ENCODE measurements around the gene TCF4. TPM values are rescaled to one million over a fixed set of nuclear protein-coding genes. Genes with fewer than 3 reads are reported as not detected.

The TCF4 gene
- total RNA-seq, 1 experiment from 2014 or later: 2.3 TPM

GRCh38 chr18:55587418-55588110 lies 428 bp downstream of the TCF4 start:
- ChIA-PET CTCF (no interaction called here), POLR2A (no interaction called here)
- intact Hi-C loops (cut with micrococcal nuclease; ENCODE audit: unreplicated experiment): no loop called here
- Histone ChIP-seq H3K9me3 (ENCODE audit: control insufficient read depth, insufficient read depth, low read depth, low read length) (no peaks in the 10 kb centered on the region), H3K36me3 (ENCODE audit: control insufficient read depth, insufficient read depth, low read length) (no peaks in the 10 kb centered on the region), H3K27me3 (ENCODE audit: control insufficient read depth, insufficient read depth, low read length) (no peaks in the 10 kb centered on the region), H3K4me1 (ENCODE audit: control insufficient read depth, insufficient read depth, low read length) (no peaks in the 10 kb centered on the region), H3K4me3 (ENCODE audit: low read depth in 2 of 2, low read length in 2 of 2) (peak overlapping the region; percentile 26 to 36; a peak in 3 of 4 replicates), H3K27ac (ENCODE audit: low read length) (no peak overlapping the region)
- ATAC-seq (no peak), DNase-seq (ENCODE audit: low read depth, low spot score) (no peak)
- TF ChIP-seq, protein P1, sequence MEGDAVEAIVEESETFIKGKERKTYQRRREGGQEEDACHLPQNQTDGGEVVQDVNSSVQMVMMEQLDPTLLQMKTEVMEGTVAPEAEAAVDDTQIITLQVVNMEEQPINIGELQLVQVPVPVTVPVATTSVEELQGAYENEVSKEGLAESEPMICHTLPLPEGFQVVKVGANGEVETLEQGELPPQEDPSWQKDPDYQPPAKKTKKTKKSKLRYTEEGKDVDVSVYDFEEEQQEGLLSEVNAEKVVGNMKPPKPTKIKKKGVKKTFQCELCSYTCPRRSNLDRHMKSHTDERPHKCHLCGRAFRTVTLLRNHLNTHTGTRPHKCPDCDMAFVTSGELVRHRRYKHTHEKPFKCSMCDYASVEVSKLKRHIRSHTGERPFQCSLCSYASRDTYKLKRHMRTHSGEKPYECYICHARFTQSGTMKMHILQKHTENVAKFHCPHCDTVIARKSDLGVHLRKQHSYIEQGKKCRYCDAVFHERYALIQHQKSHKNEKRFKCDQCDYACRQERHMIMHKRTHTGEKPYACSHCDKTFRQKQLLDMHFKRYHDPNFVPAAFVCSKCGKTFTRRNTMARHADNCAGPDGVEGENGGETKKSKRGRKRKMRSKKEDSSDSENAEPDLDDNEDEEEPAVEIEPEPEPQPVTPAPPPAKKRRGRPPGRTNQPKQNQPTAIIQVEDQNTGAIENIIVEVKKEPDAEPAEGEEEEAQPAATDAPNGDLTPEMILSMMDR (IDR thresholded peaks at IDR 0.05): no peak
- TF ChIP-seq POLR2AphosphoS5 (IDR thresholded peaks at IDR 0.05; ENCODE audit: low read depth, low read length) (no peak), TCF7L2 (IDR thresholded peaks at IDR 0.05; ENCODE audit: low read depth, low read length) (no peak), SIN3A (IDR thresholded peaks at IDR 0.05; ENCODE audit: borderline replicate concordance, insufficient read depth, low read depth, low read length) (no peak)
- TF ChIP-seq, protein P2, sequence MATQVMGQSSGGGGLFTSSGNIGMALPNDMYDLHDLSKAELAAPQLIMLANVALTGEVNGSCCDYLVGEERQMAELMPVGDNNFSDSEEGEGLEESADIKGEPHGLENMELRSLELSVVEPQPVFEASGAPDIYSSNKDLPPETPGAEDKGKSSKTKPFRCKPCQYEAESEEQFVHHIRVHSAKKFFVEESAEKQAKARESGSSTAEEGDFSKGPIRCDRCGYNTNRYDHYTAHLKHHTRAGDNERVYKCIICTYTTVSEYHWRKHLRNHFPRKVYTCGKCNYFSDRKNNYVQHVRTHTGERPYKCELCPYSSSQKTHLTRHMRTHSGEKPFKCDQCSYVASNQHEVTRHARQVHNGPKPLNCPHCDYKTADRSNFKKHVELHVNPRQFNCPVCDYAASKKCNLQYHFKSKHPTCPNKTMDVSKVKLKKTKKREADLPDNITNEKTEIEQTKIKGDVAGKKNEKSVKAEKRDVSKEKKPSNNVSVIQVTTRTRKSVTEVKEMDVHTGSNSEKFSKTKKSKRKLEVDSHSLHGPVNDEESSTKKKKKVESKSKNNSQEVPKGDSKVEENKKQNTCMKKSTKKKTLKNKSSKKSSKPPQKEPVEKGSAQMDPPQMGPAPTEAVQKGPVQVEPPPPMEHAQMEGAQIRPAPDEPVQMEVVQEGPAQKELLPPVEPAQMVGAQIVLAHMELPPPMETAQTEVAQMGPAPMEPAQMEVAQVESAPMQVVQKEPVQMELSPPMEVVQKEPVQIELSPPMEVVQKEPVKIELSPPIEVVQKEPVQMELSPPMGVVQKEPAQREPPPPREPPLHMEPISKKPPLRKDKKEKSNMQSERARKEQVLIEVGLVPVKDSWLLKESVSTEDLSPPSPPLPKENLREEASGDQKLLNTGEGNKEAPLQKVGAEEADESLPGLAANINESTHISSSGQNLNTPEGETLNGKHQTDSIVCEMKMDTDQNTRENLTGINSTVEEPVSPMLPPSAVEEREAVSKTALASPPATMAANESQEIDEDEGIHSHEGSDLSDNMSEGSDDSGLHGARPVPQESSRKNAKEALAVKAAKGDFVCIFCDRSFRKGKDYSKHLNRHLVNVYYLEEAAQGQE (IDR thresholded peaks at IDR 0.05; ENCODE audit: insufficient read depth in 1 of 2, low read depth in 2 of 2, low read length in 1 of 2): no peak
- BruUV-seq (replicated peaks): no TSS peak
- in situ Hi-C loops (cut with HindIII; ENCODE audit: low pct_unique_long_range_greater_than_20kb, low sequenced_read_pairs): no loop called here

DNA sequence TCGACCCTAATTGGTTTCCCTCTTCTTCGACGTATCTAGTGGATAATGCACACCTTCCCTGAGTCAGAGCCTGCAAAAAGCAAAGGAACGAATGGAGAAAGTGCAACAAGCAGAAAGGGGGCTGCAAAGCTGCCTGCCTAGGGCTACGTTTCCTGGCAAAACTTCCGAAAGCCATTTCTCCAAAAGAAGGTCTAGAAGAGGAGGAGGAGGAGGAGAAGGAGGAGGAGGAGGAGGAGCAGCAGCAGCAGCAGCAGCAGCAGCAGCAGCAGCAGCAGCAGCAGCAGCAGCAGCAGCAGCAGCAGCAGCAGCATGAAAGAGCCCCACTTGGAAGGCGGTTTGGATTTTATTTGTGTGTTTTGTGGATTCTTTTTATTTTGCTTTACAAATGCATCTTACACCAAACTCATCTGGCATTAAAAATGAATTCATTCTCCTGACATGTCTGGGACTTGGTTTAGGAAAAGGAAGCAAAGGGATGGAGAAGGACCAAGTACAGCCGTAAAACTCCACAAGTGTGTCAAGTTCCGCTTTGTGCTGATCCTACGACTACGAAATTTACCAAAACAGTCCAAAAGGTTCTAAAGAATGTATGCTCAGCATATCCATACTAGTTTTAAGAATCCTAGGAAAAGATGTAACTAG lies 2.0 kb downstream of the TCF4 start:
- Histone ChIP-seq H3K27me3 (ENCODE audit: control insufficient read depth, insufficient read depth, low read length) (no peaks in the 10 kb centered on the region), H3K36me3 (ENCODE audit: control insufficient read depth, insufficient read depth, low read length) (no peaks in the 10 kb centered on the region), H3K9me3 (ENCODE audit: control insufficient read depth, insufficient read depth, low read depth, low read length) (no peaks in the 10 kb centered on the region), H3K4me1 (ENCODE audit: control insufficient read depth, insufficient read depth, low read length) (no peaks in the 10 kb centered on the region), H3K27ac (ENCODE audit: low read length) (no peak overlapping the region), H3K4me3 (ENCODE audit: low read depth in 2 of 2, low read length in 2 of 2) (peak overlapping the region in 1 of 2 experiments; percentile 13; a peak in 1 of 4 replicates)
- no TSS peak for BruUV-seq (replicated peaks)
- ATAC-seq (no peak), DNase-seq (ENCODE audit: low read depth, low spot score) (no peak)
- in situ Hi-C loops (cut with HindIII; ENCODE audit: low pct_unique_long_range_greater_than_20kb, low sequenced_read_pairs) (no loop called here), intact Hi-C loops (cut with micrococcal nuclease; ENCODE audit: unreplicated experiment) (no loop called here)
- no peak for TF ChIP-seq TCF7L2 (IDR thresholded peaks at IDR 0.05; ENCODE audit: low read depth, low read length)
- no peak for TF ChIP-seq POLR2AphosphoS5 (IDR thresholded peaks at IDR 0.05; ENCODE audit: low read depth, low read length)
- TF ChIP-seq, protein P1 (IDR thresholded peaks at IDR 0.05): no peak
- no peak for TF ChIP-seq SIN3A (IDR thresholded peaks at IDR 0.05; ENCODE audit: borderline replicate concordance, insufficient read depth, low read depth, low read length)
- TF ChIP-seq, protein P2 (IDR thresholded peaks at IDR 0.05; ENCODE audit: insufficient read depth in 1 of 2, low read depth in 2 of 2, low read length in 1 of 2): no peak
- ChIA-PET CTCF (no interaction called here), POLR2A (no interaction called here)

Data from Panc1 (cell line).